ENCODE results near the gene INPP1.

- TF ChIP-seq, protein P1, sequence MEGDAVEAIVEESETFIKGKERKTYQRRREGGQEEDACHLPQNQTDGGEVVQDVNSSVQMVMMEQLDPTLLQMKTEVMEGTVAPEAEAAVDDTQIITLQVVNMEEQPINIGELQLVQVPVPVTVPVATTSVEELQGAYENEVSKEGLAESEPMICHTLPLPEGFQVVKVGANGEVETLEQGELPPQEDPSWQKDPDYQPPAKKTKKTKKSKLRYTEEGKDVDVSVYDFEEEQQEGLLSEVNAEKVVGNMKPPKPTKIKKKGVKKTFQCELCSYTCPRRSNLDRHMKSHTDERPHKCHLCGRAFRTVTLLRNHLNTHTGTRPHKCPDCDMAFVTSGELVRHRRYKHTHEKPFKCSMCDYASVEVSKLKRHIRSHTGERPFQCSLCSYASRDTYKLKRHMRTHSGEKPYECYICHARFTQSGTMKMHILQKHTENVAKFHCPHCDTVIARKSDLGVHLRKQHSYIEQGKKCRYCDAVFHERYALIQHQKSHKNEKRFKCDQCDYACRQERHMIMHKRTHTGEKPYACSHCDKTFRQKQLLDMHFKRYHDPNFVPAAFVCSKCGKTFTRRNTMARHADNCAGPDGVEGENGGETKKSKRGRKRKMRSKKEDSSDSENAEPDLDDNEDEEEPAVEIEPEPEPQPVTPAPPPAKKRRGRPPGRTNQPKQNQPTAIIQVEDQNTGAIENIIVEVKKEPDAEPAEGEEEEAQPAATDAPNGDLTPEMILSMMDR (optimal IDR thresholded peaks at IDR 0.05 in 1 of 3, IDR thresholded peaks at IDR 0.05 in 1 of 3, conservative IDR thresholded peaks at IDR 0.05 in 1 of 3; ENCODE audit: extremely low read depth in 1 of 3, insufficient read depth in 2 of 3, low read length in 3 of 3), result no peak
- no peak for TF ChIP-seq EZH2 (IDR thresholded peaks at IDR 0.05; ENCODE audit: low read length)
Observed at GRCh38 chr2:190360561-190360960, 17.2 kb downstream of the INPP1 start.
